Mesothelial cell of epicardium (in vitro differentiated cells): ENCODE results near the gene COPG2. TPM values are rescaled to one million over a fixed set of nuclear protein-coding genes. Genes with fewer than 3 reads are reported as not detected.
A peak's percentile ranks its signal among the peaks of the same experiment; 100 is the strongest.
"Not testable (repeated sequence)": the region's sequence is repeated elsewhere in the genome, so short reads cannot be mapped to it uniquely, and the experiment has no call there.

Experiments used
- DNase-seq, 2 experiments: peaks; one replicate each; pipeline ENCODE4 v3.0.0; 2021; ENCODE audit warnings: low spot score in 2 of 2; ENCODE audit not compliant: unreplicated experiment in 2 of 2
- H3K27ac Mint-ChIP-seq: 2 replicates; pipeline ENCODE4 v1.8.0; 2021; ENCODE audit warnings: mixed read lengths
- H3K27me3 Mint-ChIP-seq: 2 replicates; pipeline ENCODE4 v1.8.0; 2021; ENCODE audit warnings: low read depth, mixed read lengths
- H3K36me3 Mint-ChIP-seq: 2 replicates; pipeline ENCODE4 v1.8.0; 2021; ENCODE audit warnings: mixed read lengths
- H3K4me1 Mint-ChIP-seq: 2 replicates; pipeline ENCODE4 v1.8.0; 2021; ENCODE audit warnings: mixed read lengths
- H3K4me3 Mint-ChIP-seq: 2 replicates; pipeline ENCODE4 v1.8.0; 2021; ENCODE audit warnings: mild to moderate bottlenecking, moderate library complexity, mixed read lengths
- H3K9me3 Mint-ChIP-seq: 2 replicates; pipeline ENCODE4 v1.8.0; 2021; ENCODE audit warnings: mixed read lengths
- CTCF ChIP-seq: fragments of 200-600 bp; sonication (generic); IDR thresholded peaks from one replicate; pipeline ENCODE4 v1.5.0; 2021; ENCODE audit warnings: antibody characterized with exemption; ENCODE audit not compliant: unreplicated experiment
- total RNA-seq: library from RNA; stranded (reverse); gene quantifications from 3 replicates; pipeline ENCODE4 v1.2.1, GENCODE V29; 2021

The COPG2 gene
- total RNA-seq, 1 donor from 2014 or later: 54.1 TPM

- no peaks in the 10 kb centered on the region for H3K27me3 Mint-ChIP-seq
- no peak overlapping the region for H3K27ac Mint-ChIP-seq
- H3K9me3 Mint-ChIP-seq: peaks cover 15% of the 10 kb centered on the region
- peaks cover 10% of the 10 kb centered on the region for H3K4me1 Mint-ChIP-seq
- no peak for TF ChIP-seq CTCF
- no peak overlapping the region for H3K4me3 Mint-ChIP-seq
- peaks cover 35% of the 10 kb centered on the region for H3K36me3 Mint-ChIP-seq
- no peak for DNase-seq
Measured at GRCh38 chr7:130559184-130559583, 109.4 kb downstream of the COPG2 start.

- Mint-ChIP-seq H3K9me3 (peaks cover 10% of the 10 kb centered on the region), H3K36me3 (peaks cover 25% of the 10 kb centered on the region), H3K4me3 (no peak overlapping the region), H3K27me3 (no peaks in the 10 kb centered on the region), H3K27ac (peak overlapping the region; percentile 26), H3K4me1 (peaks cover 29% of the 10 kb centered on the region)
- TF ChIP-seq CTCF: no peak
- DNase-seq: no peak
Measured at GRCh38 chr7:130554481-130554880, 114.1 kb downstream of the COPG2 start.

GRCh38 chr7:130553398-130554029 is 115.0 kb downstream of the COPG2 start:
- H3K9me3 Mint-ChIP-seq: peaks cover 10% of the 10 kb centered on the region
- no peak overlapping the region for H3K4me3 Mint-ChIP-seq
- no peaks in the 10 kb centered on the region for H3K27me3 Mint-ChIP-seq

GRCh38 chr7:130544356-130544755 is 124.2 kb downstream of the COPG2 start:
- H3K27ac Mint-ChIP-seq: no peak overlapping the region

More at GRCh38 chr7:130553398-130554029, 115.0 kb downstream of the COPG2 start:
- TF ChIP-seq CTCF: no peak
- H3K4me1 Mint-ChIP-seq: peaks cover 29% of the 10 kb centered on the region
- H3K36me3 Mint-ChIP-seq: peaks cover 23% of the 10 kb centered on the region
- no peak for DNase-seq
- H3K27ac Mint-ChIP-seq: peak overlapping the region; percentile 2

GRCh38 chr7:130543487-130544010 is 125.0 kb downstream of the COPG2 start:
- no peak for DNase-seq
- Mint-ChIP-seq H3K27ac (no peak overlapping the region), H3K4me1 (no peaks in the 10 kb centered on the region), H3K27me3 (no peaks in the 10 kb centered on the region), H3K9me3 (no peaks in the 10 kb centered on the region), H3K36me3 (peaks cover 22% of the 10 kb centered on the region), H3K4me3 (no peak overlapping the region)
- TF ChIP-seq CTCF: no peak

More at GRCh38 chr7:130544356-130544755, 124.2 kb downstream of the COPG2 start:
- Mint-ChIP-seq H3K4me1 (no peaks in the 10 kb centered on the region), H3K4me3 (no peak overlapping the region), H3K9me3 (no peaks in the 10 kb centered on the region), H3K27me3 (no peaks in the 10 kb centered on the region), H3K36me3 (peaks cover 26% of the 10 kb centered on the region)
- no peak for DNase-seq
- TF ChIP-seq CTCF: no peak

GRCh38 chr7:130542297-130542696 is 126.3 kb downstream of the COPG2 start:
- not testable (repeated sequence) for H3K27me3 Mint-ChIP-seq, H3K4me1 Mint-ChIP-seq, H3K4me3 Mint-ChIP-seq, H3K9me3 Mint-ChIP-seq, DNase-seq, H3K27ac Mint-ChIP-seq
- H3K36me3 Mint-ChIP-seq: peaks cover 17% of the 10 kb centered on the region

- not testable (repeated sequence) for H3K4me1 Mint-ChIP-seq, H3K27me3 Mint-ChIP-seq, H3K4me3 Mint-ChIP-seq, H3K27ac Mint-ChIP-seq, DNase-seq, H3K9me3 Mint-ChIP-seq
- peaks cover 14% of the 10 kb centered on the region for H3K36me3 Mint-ChIP-seq
Measured at GRCh38 chr7:130541287-130541686, 127.3 kb downstream of the COPG2 start.

- not testable (repeated sequence) for H3K27ac Mint-ChIP-seq, DNase-seq, H3K36me3 Mint-ChIP-seq, H3K9me3 Mint-ChIP-seq, H3K27me3 Mint-ChIP-seq, H3K4me3 Mint-ChIP-seq, H3K4me1 Mint-ChIP-seq
Measured at GRCh38 chr7:130537894-130538293, 130.7 kb downstream of the COPG2 start.
